NCI-H2196 treated with DMSO at 0.1 percent for 48 hours (cell line): ENCODE measurements around the gene LRCH1.

Experiments
- DNase-seq: peaks from one replicate; lab custom pipeline; 2025; ENCODE audit not compliant: unreplicated experiment; lab: John Stamatoyannopoulos, UW

LRCH1 gene

GRCh38 chr13:46686171-46686570 lies 133.2 kb downstream of the LRCH1 start:
- DNase-seq = no peak

- no peak for DNase-seq
Measured at GRCh38 chr13:46687810-46688209, 134.8 kb downstream of the LRCH1 start.

- DNase-seq = no peak
Measured at GRCh38 chr13:46688306-46688705, 135.3 kb downstream of the LRCH1 start.

GRCh38 chr13:46698014-46698413 lies 145.0 kb downstream of the LRCH1 start:
- no peak for DNase-seq

- DNase-seq = no peak
Measured at GRCh38 chr13:46698910-46699460, 146.0 kb downstream of the LRCH1 start.

- DNase-seq = no peak
Measured at GRCh38 chr13:46712524-46712923, 159.6 kb downstream of the LRCH1 start.

- no peak for DNase-seq
Measured at GRCh38 chr13:46715363-46715762, 162.4 kb downstream of the LRCH1 start.

GRCh38 chr13:46716821-46717220 lies 163.9 kb downstream of the LRCH1 start:
- no peak for DNase-seq

- DNase-seq = no peak
Measured at GRCh38 chr13:46717275-46717674, 164.3 kb downstream of the LRCH1 start.

GRCh38 chr13:46717856-46718255 lies 164.9 kb downstream of the LRCH1 start:
- DNase-seq = no peak

- no peak for DNase-seq
Measured at GRCh38 chr13:46720189-46720588, 167.2 kb downstream of the LRCH1 start.

- peak; percentile 1 for DNase-seq
Measured at GRCh38 chr13:46721054-46721453, 168.1 kb downstream of the LRCH1 start.

- no peak for DNase-seq
Measured at GRCh38 chr13:46726347-46726746, 173.4 kb downstream of the LRCH1 start.

- DNase-seq = no peak
Measured at GRCh38 chr13:46728777-46729176, 175.8 kb downstream of the LRCH1 start.

- no peak for DNase-seq
Measured at GRCh38 chr13:46731535-46731934, 178.6 kb downstream of the LRCH1 start.

GRCh38 chr13:46735425-46735824 lies 182.5 kb downstream of the LRCH1 start:
- DNase-seq = no peak

- no peak for DNase-seq
Measured at GRCh38 chr13:46736541-46737310, 183.8 kb downstream of the LRCH1 start.

- DNase-seq = no peak
Measured at GRCh38 chr13:46738055-46738454, 185.1 kb downstream of the LRCH1 start.

- DNase-seq = no peak
Measured at GRCh38 chr13:46738766-46739165, 185.8 kb downstream of the LRCH1 start.

- DNase-seq = no peak
Measured at GRCh38 chr13:46739447-46740098, 186.6 kb downstream of the LRCH1 start.

GRCh38 chr13:46743191-46743590 lies 190.2 kb downstream of the LRCH1 start:
- no peak for DNase-seq

GRCh38 chr13:46745062-46745461 lies 192.1 kb downstream of the LRCH1 start:
- no peak for DNase-seq
